ENCODE data around the gene SETD1B.

The SETD1B gene

GRCh38 chr12:121796855-121797751 is 6.7 kb upstream of the SETD1B start:
- no peak overlapping the region for H3K4me3 ChIP-seq (ENCODE audit: low read depth, low read length)
- TF ChIP-seq, protein P1, sequence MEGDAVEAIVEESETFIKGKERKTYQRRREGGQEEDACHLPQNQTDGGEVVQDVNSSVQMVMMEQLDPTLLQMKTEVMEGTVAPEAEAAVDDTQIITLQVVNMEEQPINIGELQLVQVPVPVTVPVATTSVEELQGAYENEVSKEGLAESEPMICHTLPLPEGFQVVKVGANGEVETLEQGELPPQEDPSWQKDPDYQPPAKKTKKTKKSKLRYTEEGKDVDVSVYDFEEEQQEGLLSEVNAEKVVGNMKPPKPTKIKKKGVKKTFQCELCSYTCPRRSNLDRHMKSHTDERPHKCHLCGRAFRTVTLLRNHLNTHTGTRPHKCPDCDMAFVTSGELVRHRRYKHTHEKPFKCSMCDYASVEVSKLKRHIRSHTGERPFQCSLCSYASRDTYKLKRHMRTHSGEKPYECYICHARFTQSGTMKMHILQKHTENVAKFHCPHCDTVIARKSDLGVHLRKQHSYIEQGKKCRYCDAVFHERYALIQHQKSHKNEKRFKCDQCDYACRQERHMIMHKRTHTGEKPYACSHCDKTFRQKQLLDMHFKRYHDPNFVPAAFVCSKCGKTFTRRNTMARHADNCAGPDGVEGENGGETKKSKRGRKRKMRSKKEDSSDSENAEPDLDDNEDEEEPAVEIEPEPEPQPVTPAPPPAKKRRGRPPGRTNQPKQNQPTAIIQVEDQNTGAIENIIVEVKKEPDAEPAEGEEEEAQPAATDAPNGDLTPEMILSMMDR (IDR thresholded peaks at IDR 0.05; ENCODE audit: insufficient read depth, low read depth, low read length, missing control alignments), result no peak

GRCh38 chr12:121797937-121798786 is 5.6 kb upstream of the SETD1B start:
- TF ChIP-seq, protein P1 (IDR thresholded peaks at IDR 0.05; ENCODE audit: insufficient read depth, low read depth, low read length, missing control alignments), result no peak
- DNase-seq (ENCODE audit: low read depth), result no peak
- H3K4me3 ChIP-seq (ENCODE audit: low read depth, low read length), result no peak overlapping the region

More at GRCh38 chr12:121796855-121797751, 6.7 kb upstream of the SETD1B start:
- DNase-seq (ENCODE audit: low read depth), result no peak

DNA sequence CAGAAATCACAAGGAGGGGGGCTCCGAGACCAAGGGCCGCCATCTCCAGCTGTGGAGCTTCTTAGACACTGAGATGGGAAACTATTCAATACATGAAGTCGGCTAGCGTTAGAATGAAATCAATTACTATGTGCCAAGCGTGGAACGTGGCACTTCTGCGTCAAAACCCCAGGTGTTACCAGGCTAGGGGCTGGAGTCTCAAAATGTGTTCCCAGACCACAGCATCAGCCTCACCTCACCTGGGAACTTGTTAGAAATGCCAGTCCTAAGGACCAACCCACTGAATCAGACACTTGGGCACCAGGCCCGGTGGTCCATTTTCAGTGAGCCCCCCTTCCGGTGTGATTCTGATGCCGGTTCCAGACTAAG is 5.0 kb upstream of the SETD1B start:
- no peak for DNase-seq (ENCODE audit: low read depth)
- TF ChIP-seq, protein P1 (IDR thresholded peaks at IDR 0.05; ENCODE audit: insufficient read depth, low read depth, low read length, missing control alignments), result no peak
- no peak overlapping the region for H3K4me3 ChIP-seq (ENCODE audit: low read depth, low read length)

DNA sequence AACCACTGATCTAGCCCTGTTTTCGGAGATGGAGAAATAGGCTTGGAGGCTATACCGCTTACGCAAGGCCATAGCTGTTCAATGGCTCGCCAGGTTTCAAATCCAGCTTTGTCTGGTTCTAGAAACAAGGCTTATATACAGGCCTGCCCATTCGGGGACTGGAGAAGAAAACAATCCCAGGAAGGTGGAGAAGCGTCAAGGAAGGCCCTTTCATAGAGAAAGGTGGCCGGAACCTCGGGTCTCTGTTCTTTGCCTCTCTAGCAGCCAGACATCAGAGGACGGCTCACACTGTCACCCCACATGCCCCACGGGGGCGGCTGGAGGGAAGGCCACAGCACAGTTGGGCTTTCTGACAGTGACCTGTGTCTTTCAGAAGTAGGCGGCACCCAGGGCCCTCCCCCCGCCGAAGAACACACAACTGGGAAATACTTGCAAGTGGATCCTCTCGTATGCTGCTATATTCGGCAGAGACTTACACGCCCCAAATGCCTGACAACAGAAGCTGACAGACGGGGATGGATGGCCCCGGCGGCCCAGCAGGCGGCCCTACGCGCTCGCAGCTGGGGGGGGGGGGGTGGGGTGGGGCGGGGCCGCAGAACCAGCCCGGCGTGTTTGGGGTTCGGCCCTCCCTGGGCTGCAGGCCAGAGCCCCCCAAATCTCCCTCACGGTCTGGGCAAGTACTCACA is 4.5 kb upstream of the SETD1B start:
- H3K4me3 ChIP-seq (ENCODE audit: low read depth, low read length), result peak overlapping the region; percentile 76
- DNase-seq (ENCODE audit: low read depth), result peak; percentile 84
- TF ChIP-seq, protein P1 (IDR thresholded peaks at IDR 0.05; ENCODE audit: insufficient read depth, low read depth, low read length, missing control alignments), result peak; percentile 9

DNA sequence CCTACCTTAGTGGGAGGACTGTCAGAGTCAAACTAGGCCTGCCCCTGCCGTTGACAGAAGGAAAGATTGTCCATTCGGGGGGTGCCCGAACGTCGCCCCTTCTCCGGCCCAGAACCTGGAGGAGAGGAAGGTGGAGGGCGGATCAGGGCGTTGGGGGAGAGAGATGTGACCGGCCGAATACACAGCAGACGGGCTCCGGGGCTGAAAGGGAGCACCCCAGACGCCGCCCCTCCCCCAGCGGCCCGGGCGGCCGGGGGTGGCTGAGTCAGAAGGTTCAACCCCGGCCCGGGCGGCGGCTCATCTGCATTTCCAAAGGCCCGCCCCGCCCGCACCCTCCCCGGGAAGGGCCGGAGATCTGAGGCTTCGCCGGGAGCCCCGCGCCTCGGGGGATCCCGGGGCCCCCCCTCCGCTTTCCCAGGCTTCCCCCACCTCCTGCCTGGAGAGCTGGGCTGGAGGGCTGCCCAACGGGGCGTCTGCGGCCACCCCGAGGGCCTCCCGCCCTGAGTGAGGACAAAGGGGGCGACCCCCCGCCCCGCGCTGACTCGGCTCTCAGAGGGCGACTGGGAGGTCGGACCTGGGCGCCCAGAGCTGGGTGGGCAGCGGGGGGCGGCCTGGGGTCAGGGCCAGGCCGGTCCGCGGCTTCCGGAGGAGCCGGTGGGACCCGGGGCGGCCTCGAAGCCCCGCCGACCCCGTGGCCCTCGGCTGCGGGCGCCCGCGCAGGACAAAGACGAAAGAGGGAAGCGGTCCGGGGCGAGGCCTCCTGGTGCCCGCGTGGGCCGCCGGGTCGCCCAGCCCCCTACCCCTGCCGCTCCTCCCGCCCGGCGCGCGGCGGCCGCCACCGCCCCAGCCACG is 3.7 kb upstream of the SETD1B start:
- DNase-seq (ENCODE audit: low read depth), result peak; percentile 87
- peak overlapping the region; percentile 76 for H3K4me3 ChIP-seq (ENCODE audit: low read depth, low read length)
- TF ChIP-seq, protein P1 (IDR thresholded peaks at IDR 0.05; ENCODE audit: insufficient read depth, low read depth, low read length, missing control alignments), result no peak
